Endodermal cell (in vitro differentiated cells): Measurements from ENCODE around the gene CNGB1. TPM values are rescaled to one million over a fixed set of nuclear protein-coding genes. Genes with fewer than 3 reads are reported as not detected.

Experiments used
- DNase-seq: peaks from one replicate; pipeline ENCODE4 v3.0.0-alpha.2; 2017
- H3K27ac ChIP-seq: 2 replicates; pipeline ENCODE4 v1.5.1; 2013; ENCODE audit warnings: mild to moderate bottlenecking, low read depth, low read length, moderate library complexity
- H3K27me3 ChIP-seq: 2 replicates; pipeline ENCODE4 v1.6.1; 2013; ENCODE audit warnings: mild to moderate bottlenecking, low read length, moderate library complexity; ENCODE audit not compliant: insufficient read depth, control insufficient read depth, poor library complexity, severe bottlenecking
- H3K36me3 ChIP-seq: 2 replicates; pipeline ENCODE4 v1.7.0; 2013; ENCODE audit warnings: mild to moderate bottlenecking, low read length, moderate library complexity; ENCODE audit not compliant: control insufficient read depth, insufficient read depth
- H3K4me1 ChIP-seq: one replicate; pipeline ENCODE4 v1.7.0; 2013; ENCODE audit warnings: low read length; ENCODE audit not compliant: control insufficient read depth, insufficient read depth
- H3K4me3 ChIP-seq: 2 replicates; pipeline ENCODE4 v1.5.1; 2013; ENCODE audit warnings: mild to moderate bottlenecking, low read length, moderate library complexity
- H3K9ac ChIP-seq: 2 replicates; pipeline ENCODE4 v1.6.1; 2013; ENCODE audit warnings: mild to moderate bottlenecking, low read length, moderate library complexity; ENCODE audit not compliant: poor library complexity, severe bottlenecking; ENCODE audit errors: extremely low read depth
- H3K9me3 ChIP-seq: 2 replicates; pipeline ENCODE4 v1.6.1; 2013; ENCODE audit warnings: mild to moderate bottlenecking, low read length, moderate library complexity; ENCODE audit not compliant: control insufficient read depth
- H3K27ac Mint-ChIP-seq: 2 replicates; pipeline ENCODE4 v1.8.0; 2020; ENCODE audit warnings: mixed read lengths
- H3K27me3 Mint-ChIP-seq: 2 replicates; pipeline ENCODE4 v1.8.0; 2021; ENCODE audit warnings: mild to moderate bottlenecking, mixed read lengths; ENCODE audit not compliant: insufficient read depth
- H3K36me3 Mint-ChIP-seq: 2 replicates; pipeline ENCODE4 v1.8.0; 2020; ENCODE audit warnings: low read depth, mixed read lengths
- H3K4me1 Mint-ChIP-seq: 2 replicates; pipeline ENCODE4 v1.8.0; 2020; ENCODE audit warnings: mixed read lengths
- H3K4me3 Mint-ChIP-seq: 2 replicates; pipeline ENCODE4 v1.8.0; 2020; ENCODE audit warnings: mild to moderate bottlenecking, moderate library complexity, mixed read lengths
- H3K9me3 Mint-ChIP-seq: 2 replicates; pipeline ENCODE4 v1.8.0; 2020; ENCODE audit warnings: mild to moderate bottlenecking, mixed read lengths
- WGBS, 2 experiments: methylation state at CpG; one replicate each; pipeline versions ENCODE4 v1.1.5 to v1.1.7; 2013; ENCODE audit warnings: missing lambda C conversion rate in 2 of 2, mixed read lengths in 1 of 2; ENCODE audit not compliant: insufficient coverage in 1 of 2, insufficient read length in 1 of 2; 5-methylcytosine and 5-hydroxymethylcytosine counted together
- total RNA-seq, 2 donors: library from RNA; stranded (reverse); fragmentation: NEBNext Ultra II Directional in 1 of 2; extraction: Animal tissue kit (Norgen Biotek cat#: 25700) in 1 of 2; gene quantifications; 2 replicates in 1 of 2; 3 replicates in 1 of 2; pipeline ENCODE4 v1.2.1, GENCODE V29; 2021
- TF ChIP-seq, protein P1 (sequence below): fragments of 200-600 bp; sonication (generic); conservative IDR thresholded peaks from 2 replicates; pipeline ENCODE4 v1.5.0; 2021; ENCODE audit warnings: antibody characterized with exemption, mild to moderate bottlenecking

The CNGB1 gene
- total RNA-seq, 2 donors from 2014 or later = 0.29 to 0.60 TPM

DNA sequence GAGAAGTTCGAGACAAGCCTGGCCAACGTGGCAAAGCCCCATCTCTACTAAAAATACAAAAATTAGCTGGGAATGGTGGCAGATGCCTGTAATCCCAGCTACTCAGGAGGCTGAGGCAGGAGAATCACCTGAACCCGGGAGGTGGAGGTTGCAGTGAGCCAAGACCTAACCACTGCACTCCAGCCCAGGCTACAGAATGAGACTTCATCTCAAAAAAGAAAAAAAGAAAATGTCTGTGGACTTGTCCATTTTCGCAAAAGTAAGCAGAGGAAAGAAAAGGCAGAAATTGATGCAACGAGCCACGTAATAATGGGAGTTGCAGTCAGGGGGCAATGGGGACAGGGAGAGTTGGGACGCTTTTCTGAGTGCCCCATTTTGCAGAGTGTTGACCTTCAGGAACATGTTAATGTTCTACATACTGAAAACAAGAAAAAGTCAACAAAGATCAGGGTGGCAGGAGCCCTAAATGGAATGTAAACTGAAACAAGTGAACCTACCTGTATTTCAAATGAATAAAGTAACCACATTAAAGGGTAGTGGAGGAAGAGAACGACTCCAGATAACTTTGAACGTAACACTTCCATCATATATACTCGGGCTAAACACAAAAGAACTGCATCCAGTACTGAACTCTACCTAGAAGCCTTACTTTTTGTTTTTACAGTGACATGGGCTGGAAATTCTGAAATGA lies 76.4 kb downstream of the CNGB1 start:
- H3K27ac Mint-ChIP-seq = no peak overlapping the region
- H3K4me1 Mint-ChIP-seq = peaks cover 13% of the 10 kb centered on the region

GRCh38 chr16:57893559-57894389 lies 77.2 kb downstream of the CNGB1 start:
- 90 to 92% methylated on average over 14 to 17 of the region's 17 CpGs for WGBS, 2 experiments
- Mint-ChIP-seq H3K4me1 (peaks cover 10% of the 10 kb centered on the region), H3K4me3 (no peak overlapping the region), H3K27me3 (no peaks in the 10 kb centered on the region), H3K36me3 (no peaks in the 10 kb centered on the region), H3K9me3 (no peaks in the 10 kb centered on the region), H3K27ac (no peak overlapping the region)
- Histone ChIP-seq H3K4me1 (no peaks in the 10 kb centered on the region), H3K36me3 (no peaks in the 10 kb centered on the region), H3K27me3 (no peaks in the 10 kb centered on the region), H3K27ac (no peak overlapping the region), H3K9ac (no peak overlapping the region), H3K9me3 (no peaks in the 10 kb centered on the region), H3K4me3 (no peak overlapping the region)
- TF ChIP-seq, protein P1, sequence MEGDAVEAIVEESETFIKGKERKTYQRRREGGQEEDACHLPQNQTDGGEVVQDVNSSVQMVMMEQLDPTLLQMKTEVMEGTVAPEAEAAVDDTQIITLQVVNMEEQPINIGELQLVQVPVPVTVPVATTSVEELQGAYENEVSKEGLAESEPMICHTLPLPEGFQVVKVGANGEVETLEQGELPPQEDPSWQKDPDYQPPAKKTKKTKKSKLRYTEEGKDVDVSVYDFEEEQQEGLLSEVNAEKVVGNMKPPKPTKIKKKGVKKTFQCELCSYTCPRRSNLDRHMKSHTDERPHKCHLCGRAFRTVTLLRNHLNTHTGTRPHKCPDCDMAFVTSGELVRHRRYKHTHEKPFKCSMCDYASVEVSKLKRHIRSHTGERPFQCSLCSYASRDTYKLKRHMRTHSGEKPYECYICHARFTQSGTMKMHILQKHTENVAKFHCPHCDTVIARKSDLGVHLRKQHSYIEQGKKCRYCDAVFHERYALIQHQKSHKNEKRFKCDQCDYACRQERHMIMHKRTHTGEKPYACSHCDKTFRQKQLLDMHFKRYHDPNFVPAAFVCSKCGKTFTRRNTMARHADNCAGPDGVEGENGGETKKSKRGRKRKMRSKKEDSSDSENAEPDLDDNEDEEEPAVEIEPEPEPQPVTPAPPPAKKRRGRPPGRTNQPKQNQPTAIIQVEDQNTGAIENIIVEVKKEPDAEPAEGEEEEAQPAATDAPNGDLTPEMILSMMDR = no peak
- DNase-seq = no peak

More for the DNA sequence above, 76.4 kb downstream of the CNGB1 start:
- Mint-ChIP-seq H3K36me3 (no peaks in the 10 kb centered on the region), H3K27me3 (no peaks in the 10 kb centered on the region), H3K4me3 (no peak overlapping the region), H3K9me3 (no peaks in the 10 kb centered on the region)
- no peak for DNase-seq
- no peaks in the 10 kb centered on the region for H3K9me3 ChIP-seq
- no peak overlapping the region for H3K4me3 ChIP-seq
- no peak overlapping the region for H3K9ac ChIP-seq
- H3K27ac ChIP-seq = no peak overlapping the region
- WGBS, 2 experiments = 94 to 96% methylated on average over 5 to 9 of the region's 10 CpGs
- H3K36me3 ChIP-seq = no peaks in the 10 kb centered on the region
- H3K4me1 ChIP-seq = no peaks in the 10 kb centered on the region
- TF ChIP-seq, protein P1 = no peak
- no peaks in the 10 kb centered on the region for H3K27me3 ChIP-seq

- Histone ChIP-seq H3K9me3 (no peaks in the 10 kb centered on the region), H3K9ac (no peak overlapping the region), H3K36me3 (no peaks in the 10 kb centered on the region), H3K27ac (no peak overlapping the region), H3K4me1 (no peaks in the 10 kb centered on the region), H3K4me3 (no peak overlapping the region), H3K27me3 (no peaks in the 10 kb centered on the region)
- Mint-ChIP-seq H3K4me3 (no peak overlapping the region), H3K27ac (no peak overlapping the region), H3K36me3 (no peaks in the 10 kb centered on the region), H3K9me3 (no peaks in the 10 kb centered on the region), H3K4me1 (peaks cover 8% of the 10 kb centered on the region), H3K27me3 (no peaks in the 10 kb centered on the region)
- TF ChIP-seq, protein P1 = no peak
- 83 to 84% methylated on average over 5 of the region's 5 CpGs for WGBS, 2 experiments
- DNase-seq = no peak
Measured at GRCh38 chr16:57893217-57893558, 77.7 kb downstream of the CNGB1 start.
